SU-DHL-6 (cell line): ENCODE results near the gene PAX1.

Experiments
- H2AFZ ChIP-seq: fragments of 200-600 bp; sonication (generic); 2 replicates; pipeline ENCODE4 v1.6.1; 2014; ENCODE audit warnings: low read depth, mild to moderate bottlenecking, moderate library complexity, mixed read lengths, antibody characterized with exemption, low read length; ENCODE audit not compliant: severe bottlenecking
- H3F3A ChIP-seq: fragments of 200-600 bp; shearing (Covaris generic); 2 replicates; pipeline ENCODE4 v1.6.0; 2016; ENCODE audit warnings: antibody characterized with exemption, mild to moderate bottlenecking; ENCODE audit not compliant: insufficient read depth
- H3K27ac ChIP-seq: fragments of 200-600 bp; sonication (generic); 2 replicates; pipeline ENCODE4 v1.5.1; 2016; ENCODE audit warnings: low read depth, mild to moderate bottlenecking, low read length, moderate library complexity, mixed read lengths
- H3K27me3 ChIP-seq: fragments of 200-600 bp; sonication (generic), shearing (Covaris generic); 2 replicates; pipeline ENCODE4 v1.6.0; 2014; ENCODE audit warnings: mild to moderate bottlenecking, low read length
- H3K36me3 ChIP-seq: fragments of 200-600 bp; sonication (generic); 2 replicates; pipeline ENCODE4 v1.6.1; 2014; ENCODE audit warnings: mild to moderate bottlenecking, low read length, mixed read lengths
- H3K4me2 ChIP-seq: fragments of 300-600, 200-600 bp; shearing (Covaris generic), sonication (generic); 2 replicates; pipeline ENCODE4 v1.6.0; 2014; ENCODE audit warnings: low read length, low read depth, mild to moderate bottlenecking; ENCODE audit not compliant: poor library complexity, severe bottlenecking
- H3K4me3 ChIP-seq: fragments of 200-600 bp; sonication (generic); 2 replicates; pipeline ENCODE4 v1.5.1; 2014; ENCODE audit warnings: antibody characterized with exemption, low read length, mild to moderate bottlenecking, mixed read lengths; ENCODE audit not compliant: insufficient read depth, poor library complexity, severe bottlenecking
- H3K79me2 ChIP-seq: fragments of 200-600 bp; sonication (generic); 2 replicates; pipeline ENCODE4 v1.6.1; 2014; ENCODE audit warnings: mild to moderate bottlenecking, low read length, moderate library complexity; ENCODE audit not compliant: insufficient read depth
- H3K9ac ChIP-seq: fragments of 200-600 bp; sonication (generic); 2 replicates; pipeline ENCODE4 v1.7.0; 2014; ENCODE audit warnings: mild to moderate bottlenecking, low read length
- H3K9me2 ChIP-seq: fragments of 200-600 bp; sonication (generic); replicated peaks from 2 replicates; pipeline ENCODE4 v1.6.1; 2014; ENCODE audit warnings: low read length; ENCODE audit not compliant: insufficient read depth
- H3K9me3 ChIP-seq: fragments of 200-600 bp; sonication (generic); 2 replicates; pipeline ENCODE4 v1.6.1; 2014; ENCODE audit warnings: low read length, mixed read lengths; ENCODE audit not compliant: insufficient read depth
- H4K20me1 ChIP-seq: fragments of 200-600 bp; sonication (generic); 2 replicates; pipeline ENCODE4 v1.6.1; 2014; ENCODE audit warnings: low read depth, mild to moderate bottlenecking, antibody characterized with exemption, low read length, moderate library complexity, mixed read lengths
- CTCF ChIP-seq: fragments of 200-600 bp; sonication (generic); IDR thresholded peaks from one replicate; pipeline ENCODE4 v1.5.1; 2017; ENCODE audit warnings: antibody characterized with exemption, mild to moderate bottlenecking, low read length, moderate library complexity; ENCODE audit not compliant: insufficient read depth, poor library complexity, severe bottlenecking
- EZH2phosphoT487 ChIP-seq: fragments of 200-600 bp; sonication (generic), shearing (Covaris generic); conservative IDR thresholded peaks from 2 replicates; pipeline ENCODE4 v1.6.1; 2018; ENCODE audit warnings: mild to moderate bottlenecking, antibody characterized with exemption, low read length, moderate library complexity, mixed read lengths

Gene PAX1

GRCh38 chr20:21670981-21671380 lies 34.5 kb upstream of the PAX1 start:
- Histone ChIP-seq H3K4me2 (no peak overlapping the region), H2AFZ (no peak overlapping the region), H3K4me3 (no peak overlapping the region), H3K9ac (no peak overlapping the region), H3K9me3 (no peaks in the 10 kb centered on the region), H3K27me3 (no peaks in the 10 kb centered on the region), H3F3A (no peaks in the 10 kb centered on the region), H3K9me2 (no peaks in the 10 kb centered on the region), H4K20me1 (no peaks in the 10 kb centered on the region), H3K27ac (no peak overlapping the region), H3K79me2 (no peaks in the 10 kb centered on the region), H3K36me3 (no peaks in the 10 kb centered on the region)
- no peak for TF ChIP-seq CTCF
- no peak for TF ChIP-seq EZH2phosphoT487

GRCh38 chr20:21677261-21677660 lies 28.2 kb upstream of the PAX1 start:
- Histone ChIP-seq H3K27me3 (no peaks in the 10 kb centered on the region), H3K27ac (no peak overlapping the region), H3K79me2 (no peaks in the 10 kb centered on the region), H4K20me1 (no peaks in the 10 kb centered on the region), H3K9ac (no peak overlapping the region), H2AFZ (no peak overlapping the region), H3K36me3 (no peaks in the 10 kb centered on the region), H3K9me3 (no peaks in the 10 kb centered on the region), H3K4me3 (no peak overlapping the region), H3K9me2 (no peaks in the 10 kb centered on the region), H3K4me2 (no peak overlapping the region), H3F3A (no peaks in the 10 kb centered on the region)
- TF ChIP-seq CTCF (no peak), EZH2phosphoT487 (no peak)

GRCh38 chr20:21677781-21678180 lies 27.7 kb upstream of the PAX1 start:
- Histone ChIP-seq H3K79me2 (no peaks in the 10 kb centered on the region), H4K20me1 (no peaks in the 10 kb centered on the region), H3K4me2 (no peak overlapping the region), H3K9me3 (no peaks in the 10 kb centered on the region), H2AFZ (no peak overlapping the region), H3F3A (no peaks in the 10 kb centered on the region), H3K27me3 (no peaks in the 10 kb centered on the region), H3K9ac (no peak overlapping the region), H3K9me2 (no peaks in the 10 kb centered on the region), H3K36me3 (no peaks in the 10 kb centered on the region), H3K4me3 (no peak overlapping the region), H3K27ac (no peak overlapping the region)
- no peak for TF ChIP-seq EZH2phosphoT487

GRCh38 chr20:21681234-21681921 lies 24.1 kb upstream of the PAX1 start:
- H3K9me2 ChIP-seq = no peaks in the 10 kb centered on the region
- no peak overlapping the region for H3K27ac ChIP-seq
- H3K9me3 ChIP-seq = no peaks in the 10 kb centered on the region
- no peak overlapping the region for H2AFZ ChIP-seq
- H3K9ac ChIP-seq = no peak overlapping the region
- no peak overlapping the region for H3K4me3 ChIP-seq
- H3K27me3 ChIP-seq = no peaks in the 10 kb centered on the region
- no peaks in the 10 kb centered on the region for H4K20me1 ChIP-seq
- H3F3A ChIP-seq = no peaks in the 10 kb centered on the region
- TF ChIP-seq EZH2phosphoT487 (no peak), CTCF (no peak)
- H3K4me2 ChIP-seq = no peak overlapping the region
- no peaks in the 10 kb centered on the region for H3K36me3 ChIP-seq
- H3K79me2 ChIP-seq = no peaks in the 10 kb centered on the region
